ENCODE measurements around the gene EFR3B.

DNA sequence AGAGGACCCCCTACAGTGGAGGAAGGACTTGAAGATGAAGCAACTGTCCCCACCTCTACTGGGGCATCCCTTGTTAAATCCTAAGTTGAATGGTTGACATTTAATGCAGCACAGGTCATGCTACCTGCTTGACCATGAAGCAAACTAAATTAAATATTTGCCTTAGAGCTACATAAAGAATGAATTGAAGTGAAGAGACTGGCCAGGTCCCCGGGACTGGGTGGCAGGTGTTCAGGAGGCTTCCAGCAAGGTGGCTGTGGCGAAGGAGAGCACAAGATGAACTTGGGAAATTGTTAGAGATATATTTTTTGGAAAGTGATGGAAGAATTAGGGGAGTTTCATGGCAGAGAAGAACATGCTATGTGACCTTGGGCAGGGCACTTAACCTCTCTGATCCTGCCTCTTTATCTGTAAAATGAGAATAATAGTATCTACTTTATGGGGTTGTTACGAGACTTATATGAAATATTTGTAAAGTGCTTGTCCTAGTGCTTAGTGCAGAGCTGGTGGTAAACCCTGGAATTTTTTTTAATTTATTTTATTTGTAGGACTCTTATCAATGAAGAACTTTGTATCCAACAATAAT is 37.3 kb downstream of the EFR3B start:
- TF ChIP-seq, protein P1, sequence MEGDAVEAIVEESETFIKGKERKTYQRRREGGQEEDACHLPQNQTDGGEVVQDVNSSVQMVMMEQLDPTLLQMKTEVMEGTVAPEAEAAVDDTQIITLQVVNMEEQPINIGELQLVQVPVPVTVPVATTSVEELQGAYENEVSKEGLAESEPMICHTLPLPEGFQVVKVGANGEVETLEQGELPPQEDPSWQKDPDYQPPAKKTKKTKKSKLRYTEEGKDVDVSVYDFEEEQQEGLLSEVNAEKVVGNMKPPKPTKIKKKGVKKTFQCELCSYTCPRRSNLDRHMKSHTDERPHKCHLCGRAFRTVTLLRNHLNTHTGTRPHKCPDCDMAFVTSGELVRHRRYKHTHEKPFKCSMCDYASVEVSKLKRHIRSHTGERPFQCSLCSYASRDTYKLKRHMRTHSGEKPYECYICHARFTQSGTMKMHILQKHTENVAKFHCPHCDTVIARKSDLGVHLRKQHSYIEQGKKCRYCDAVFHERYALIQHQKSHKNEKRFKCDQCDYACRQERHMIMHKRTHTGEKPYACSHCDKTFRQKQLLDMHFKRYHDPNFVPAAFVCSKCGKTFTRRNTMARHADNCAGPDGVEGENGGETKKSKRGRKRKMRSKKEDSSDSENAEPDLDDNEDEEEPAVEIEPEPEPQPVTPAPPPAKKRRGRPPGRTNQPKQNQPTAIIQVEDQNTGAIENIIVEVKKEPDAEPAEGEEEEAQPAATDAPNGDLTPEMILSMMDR (IDR thresholded peaks at IDR 0.05): no peak
- TF ChIP-seq POLR2A (IDR thresholded peaks at IDR 0.05): no peak

Measured in esophagus squamous epithelium (tissue), 4 donors.